Measurements from ENCODE around the gene ARHGEF4. TPM values are rescaled to one million over a fixed set of nuclear protein-coding genes. Genes with fewer than 3 reads are reported as not detected.

The ARHGEF4 gene
- total RNA-seq, 1 experiment from 2014 or later: 0.80 TPM

GRCh38 chr2:130852521-130853115 lies 15.9 kb downstream of the ARHGEF4 start:
- no peak overlapping the region for H3K4me3 ChIP-seq (ENCODE audit: low read depth in 2 of 2, low read length in 2 of 2)
- no peak overlapping the region for H3K27ac ChIP-seq (ENCODE audit: low read length)
- peak; percentile 31; the same call in 1 of the 2 replicates for ATAC-seq
- TF ChIP-seq TCF7L2 (IDR thresholded peaks at IDR 0.05; ENCODE audit: low read depth, low read length) (no peak), REST (IDR thresholded peaks at IDR 0.05; ENCODE audit: insufficient read depth in 1 of 2, low read depth in 2 of 2, low read length in 1 of 2) (no peak), POLR2AphosphoS5 (IDR thresholded peaks at IDR 0.05; ENCODE audit: low read depth, low read length) (no peak), CTCF (IDR thresholded peaks at IDR 0.05) (no peak), SIN3A (IDR thresholded peaks at IDR 0.05; ENCODE audit: borderline replicate concordance, insufficient read depth, low read depth, low read length) (no peak)
- DNase-seq (ENCODE audit: low read depth, low spot score): no peak
- in situ Hi-C loops (cut with HindIII; ENCODE audit: low pct_unique_long_range_greater_than_20kb, low sequenced_read_pairs): no loop called here
- POLR2A ChIA-PET: no interaction called here
- no TSS peak for BruUV-seq (replicated peaks)
- no peaks in the 10 kb centered on the region for H3K4me1 ChIP-seq (ENCODE audit: control insufficient read depth, insufficient read depth, low read length)
- no peaks in the 10 kb centered on the region for H3K27me3 ChIP-seq (ENCODE audit: control insufficient read depth, insufficient read depth, low read length)
- no peaks in the 10 kb centered on the region for H3K9me3 ChIP-seq (ENCODE audit: control insufficient read depth, insufficient read depth, low read depth, low read length)
- intact Hi-C loops (cut with micrococcal nuclease; ENCODE audit: unreplicated experiment): no loop called here
- H3K36me3 ChIP-seq (ENCODE audit: control insufficient read depth, insufficient read depth, low read length): no peaks in the 10 kb centered on the region
- CTCF ChIA-PET: no interaction called here

- TF ChIP-seq TCF7L2 (IDR thresholded peaks at IDR 0.05; ENCODE audit: low read depth, low read length) (no peak), SIN3A (IDR thresholded peaks at IDR 0.05; ENCODE audit: borderline replicate concordance, insufficient read depth, low read depth, low read length) (no peak), CTCF (IDR thresholded peaks at IDR 0.05) (no peak), POLR2AphosphoS5 (IDR thresholded peaks at IDR 0.05; ENCODE audit: low read depth, low read length) (no peak), REST (IDR thresholded peaks at IDR 0.05; ENCODE audit: insufficient read depth in 1 of 2, low read depth in 2 of 2, low read length in 1 of 2) (no peak)
- ChIA-PET POLR2A (no interaction called here), CTCF (no interaction called here)
- H3K4me1 ChIP-seq (ENCODE audit: control insufficient read depth, insufficient read depth, low read length): no peaks in the 10 kb centered on the region
- no peak overlapping the region for H3K27ac ChIP-seq (ENCODE audit: low read length)
- no TSS peak for BruUV-seq (replicated peaks)
- H3K9me3 ChIP-seq (ENCODE audit: control insufficient read depth, insufficient read depth, low read depth, low read length): no peaks in the 10 kb centered on the region
- in situ Hi-C loops (cut with HindIII; ENCODE audit: low pct_unique_long_range_greater_than_20kb, low sequenced_read_pairs) (no loop called here), intact Hi-C loops (cut with micrococcal nuclease; ENCODE audit: unreplicated experiment) (no loop called here)
- no peaks in the 10 kb centered on the region for H3K27me3 ChIP-seq (ENCODE audit: control insufficient read depth, insufficient read depth, low read length)
- H3K4me3 ChIP-seq (ENCODE audit: low read depth in 2 of 2, low read length in 2 of 2): no peak overlapping the region
- no peak for ATAC-seq
- H3K36me3 ChIP-seq (ENCODE audit: control insufficient read depth, insufficient read depth, low read length): no peaks in the 10 kb centered on the region
- DNase-seq (ENCODE audit: low read depth, low spot score): no peak
These were observed 16.7 kb downstream of the ARHGEF4 start for GRCh38 chr2:130853391-130853790.
